Measurements from ENCODE around the gene PTK7.
"Not testable (repeated sequence)": the region's sequence is repeated elsewhere in the genome, so short reads cannot be mapped to it uniquely, and the experiment has no call there.

The PTK7 gene

GRCh38 chr6:43054206-43054943 is 21.7 kb upstream of the PTK7 start:
- DNase-seq (ENCODE audit: low read depth in 2 of 2): no peak

- DNase-seq (ENCODE audit: low read depth in 2 of 2): no peak
Measured at GRCh38 chr6:43055966-43056365, 20.1 kb upstream of the PTK7 start.

- DNase-seq (ENCODE audit: low read depth in 2 of 2): no peak
Measured at GRCh38 chr6:43058531-43058930, 17.6 kb upstream of the PTK7 start.

- peak; percentile 95 to 96 for DNase-seq (ENCODE audit: low read depth in 2 of 2)
Measured at GRCh38 chr6:43059168-43060033, 16.7 kb upstream of the PTK7 start, which contains the start of the genes KLC4 and MRPL2. KLC4 (plus strand) TSS chr6:43059631; CDS start chr6:43061336, 1,705 bp downstream. MRPL2 (minus strand) TSS chr6:43059434; CDS start chr6:43059381, 53 bp downstream.

- DNase-seq (ENCODE audit: low read depth in 2 of 2): no peak
Measured at GRCh38 chr6:43060034-43060754, 15.9 kb upstream of the PTK7 start.

- no peak for DNase-seq (ENCODE audit: low read depth in 2 of 2)
Measured at GRCh38 chr6:43060755-43061633, 15.1 kb upstream of the PTK7 start.

- no peak for DNase-seq (ENCODE audit: low read depth in 2 of 2)
Measured at GRCh38 chr6:43061861-43062260, 14.3 kb upstream of the PTK7 start.

- no peak for DNase-seq (ENCODE audit: low read depth in 2 of 2)
Measured at GRCh38 chr6:43062818-43063217, 13.3 kb upstream of the PTK7 start.

- no peak for DNase-seq (ENCODE audit: low read depth in 2 of 2)
Measured at GRCh38 chr6:43070028-43070632, 6.0 kb upstream of the PTK7 start.

- no peak for DNase-seq (ENCODE audit: low read depth in 2 of 2)
Measured at GRCh38 chr6:43074847-43075669, 1.1 kb upstream of the PTK7 start.

- DNase-seq (ENCODE audit: low read depth in 2 of 2): no peak
Measured at GRCh38 chr6:43076464-43077332, 584 bp downstream of the PTK7 start.

GRCh38 chr6:43077333-43077809 is 1.3 kb downstream of the PTK7 start:
- DNase-seq (ENCODE audit: low read depth in 2 of 2): no peak

GRCh38 chr6:43077981-43078511 is 1.9 kb downstream of the PTK7 start:
- no peak for DNase-seq (ENCODE audit: low read depth in 2 of 2)

- DNase-seq (ENCODE audit: low read depth in 2 of 2): no peak
Measured at GRCh38 chr6:43078691-43079090, 2.6 kb downstream of the PTK7 start.

GRCh38 chr6:43081043-43081442 is 4.9 kb downstream of the PTK7 start:
- no peak for DNase-seq (ENCODE audit: low read depth in 2 of 2)

GRCh38 chr6:43081922-43082321 is 5.8 kb downstream of the PTK7 start:
- not testable (repeated sequence) for DNase-seq (ENCODE audit: low read depth in 2 of 2)

- DNase-seq (ENCODE audit: low read depth in 2 of 2): no peak
Measured at GRCh38 chr6:43082806-43083655, 6.9 kb downstream of the PTK7 start.
